ENCODE results near the gene CNTNAP2. TPM values are rescaled to one million over a fixed set of nuclear protein-coding genes. Genes with fewer than 3 reads are reported as not detected.
A peak's percentile ranks its signal among the peaks of the same experiment; 100 is the strongest.

The CNTNAP2 gene
- polyA plus RNA-seq, 1 experiment: not detected

- CTCF ChIA-PET: no interaction called here
- Histone ChIP-seq H3K36me3 (ENCODE audit: control insufficient read depth, insufficient read depth, low read length) (no peaks in the 10 kb centered on the region), H3K27me3 (ENCODE audit: control insufficient read depth, insufficient read depth, low read length) (no peaks in the 10 kb centered on the region), H3K4me3 (ENCODE audit: low read depth, low read length) (no peak overlapping the region)
- no peak for TF ChIP-seq CTCF (IDR thresholded peaks at IDR 0.05; ENCODE audit: insufficient read depth, low read depth, low read length)
- POLR2A ChIA-PET: no interaction called here
- no peak for DNase-seq (ENCODE audit: low read depth)
Observed at GRCh38 chr7:147539685-147540084, 1423.1 kb downstream of the CNTNAP2 start.

DNA sequence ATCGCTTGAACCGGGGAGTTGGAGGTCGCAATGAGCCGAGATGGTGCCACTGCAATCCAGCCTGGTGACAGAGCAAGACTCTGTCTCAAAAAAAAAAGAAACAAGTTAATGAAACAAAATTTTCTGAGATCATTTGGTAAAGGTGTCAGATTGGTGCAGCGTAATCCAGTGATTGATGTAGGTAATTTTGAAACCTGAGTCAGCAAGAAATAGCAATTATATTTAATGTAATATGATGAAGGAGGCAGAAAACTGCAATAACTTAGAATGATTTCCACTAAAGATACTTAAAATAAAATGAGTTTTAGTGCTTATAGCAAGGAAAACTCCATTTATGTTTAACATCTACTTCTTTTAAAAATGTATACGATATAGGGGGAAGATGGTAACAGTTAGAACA, 1424.1 kb downstream of the CNTNAP2 start:
- no peak overlapping the region for H3K4me3 ChIP-seq (ENCODE audit: low read depth, low read length)
- TF ChIP-seq CTCF (IDR thresholded peaks at IDR 0.05; ENCODE audit: insufficient read depth, low read depth, low read length): no peak
- H3K36me3 ChIP-seq (ENCODE audit: control insufficient read depth, insufficient read depth, low read length): no peaks in the 10 kb centered on the region
- DNase-seq (ENCODE audit: low read depth): no peak
- ChIA-PET CTCF (no interaction called here), POLR2A (no interaction called here)
- H3K27me3 ChIP-seq (ENCODE audit: control insufficient read depth, insufficient read depth, low read length): no peaks in the 10 kb centered on the region

DNA sequence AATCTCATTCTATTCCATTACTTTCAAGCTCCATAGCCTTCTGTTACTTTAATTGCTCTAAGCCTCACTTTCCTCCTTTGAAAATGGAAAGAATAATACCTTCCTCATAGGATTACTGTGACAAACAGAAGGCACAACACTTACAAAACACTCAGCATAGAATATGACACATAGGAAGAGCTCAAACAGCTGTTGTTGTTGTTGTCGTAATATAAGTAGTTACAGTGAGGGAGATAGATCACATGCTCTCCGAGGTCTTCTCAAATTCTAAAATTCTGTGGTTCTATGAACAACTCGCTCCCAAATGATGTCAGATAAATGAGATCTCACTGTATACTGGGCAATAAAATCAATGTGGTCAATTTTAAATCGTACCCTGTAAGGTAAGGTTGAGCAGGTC, 1424.7 kb downstream of the CNTNAP2 start:
- TF ChIP-seq CTCF (IDR thresholded peaks at IDR 0.05; ENCODE audit: insufficient read depth, low read depth, low read length): no peak
- no peak for DNase-seq (ENCODE audit: low read depth)
- CTCF ChIA-PET: no interaction called here
- POLR2A ChIA-PET: no interaction called here
- no peaks in the 10 kb centered on the region for H3K27me3 ChIP-seq (ENCODE audit: control insufficient read depth, insufficient read depth, low read length)
- no peak overlapping the region for H3K4me3 ChIP-seq (ENCODE audit: low read depth, low read length)
- H3K36me3 ChIP-seq (ENCODE audit: control insufficient read depth, insufficient read depth, low read length): no peaks in the 10 kb centered on the region

- 0 out of 2 replicates have a peak, but pooled peaks have one; percentile 21 for TF ChIP-seq CTCF (IDR thresholded peaks at IDR 0.05; ENCODE audit: insufficient read depth, low read depth, low read length)
- no peak overlapping the region for H3K4me3 ChIP-seq (ENCODE audit: low read depth, low read length)
- DNase-seq (ENCODE audit: low read depth): no peak
- no peaks in the 10 kb centered on the region for H3K27me3 ChIP-seq (ENCODE audit: control insufficient read depth, insufficient read depth, low read length)
- H3K36me3 ChIP-seq (ENCODE audit: control insufficient read depth, insufficient read depth, low read length): no peaks in the 10 kb centered on the region
- POLR2A ChIA-PET: no interaction called here
- CTCF ChIA-PET: interaction anchor here (0.6 kb wide), 1 partner anchor 307 kb away, joined by 4 read pairs; no protein-coding TSS in a partner anchor
Observed at GRCh38 chr7:147547252-147547897, 1430.8 kb downstream of the CNTNAP2 start.

DNA sequence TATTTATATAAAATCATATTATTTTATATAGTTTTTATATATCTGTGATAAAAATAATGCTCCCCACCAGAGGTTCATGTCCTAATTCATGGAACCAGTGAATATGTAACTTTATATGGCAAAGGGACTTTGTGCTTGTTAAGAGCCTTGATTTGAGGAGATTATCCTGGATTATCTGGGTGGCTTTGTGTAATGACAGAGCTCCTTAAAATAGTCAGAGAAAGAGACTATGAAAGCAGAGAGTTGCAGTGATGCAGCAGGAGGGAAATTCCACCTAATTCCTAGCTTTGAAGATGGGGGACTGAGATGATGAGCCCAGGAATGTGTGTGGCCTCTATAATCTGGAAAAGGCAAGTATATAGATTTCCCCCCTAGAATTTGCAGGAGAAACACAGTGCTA, 1439.7 kb downstream of the CNTNAP2 start:
- no peak overlapping the region for H3K4me3 ChIP-seq (ENCODE audit: low read depth, low read length)
- ChIA-PET POLR2A (no interaction called here), CTCF (no interaction called here)
- no peak for DNase-seq (ENCODE audit: low read depth)
- H3K27me3 ChIP-seq (ENCODE audit: control insufficient read depth, insufficient read depth, low read length): no peaks in the 10 kb centered on the region
- TF ChIP-seq CTCF (IDR thresholded peaks at IDR 0.05; ENCODE audit: insufficient read depth, low read depth, low read length): no peak
- H3K36me3 ChIP-seq (ENCODE audit: control insufficient read depth, insufficient read depth, low read length): no peaks in the 10 kb centered on the region

Measured in BJ (cell line).